ENCODE data around the gene DUSP15. TPM values are rescaled to one million over a fixed set of nuclear protein-coding genes. Genes with fewer than 3 reads are reported as not detected.

Gene DUSP15
- total and polyA plus RNA-seq, 2 experiments from 2014 or later: 7.2 to 20.3 TPM

- H3K4me1 ChIP-seq (ENCODE audit: low read depth): peaks cover 5% of the 10 kb centered on the region
- TF ChIP-seq, protein P1, sequence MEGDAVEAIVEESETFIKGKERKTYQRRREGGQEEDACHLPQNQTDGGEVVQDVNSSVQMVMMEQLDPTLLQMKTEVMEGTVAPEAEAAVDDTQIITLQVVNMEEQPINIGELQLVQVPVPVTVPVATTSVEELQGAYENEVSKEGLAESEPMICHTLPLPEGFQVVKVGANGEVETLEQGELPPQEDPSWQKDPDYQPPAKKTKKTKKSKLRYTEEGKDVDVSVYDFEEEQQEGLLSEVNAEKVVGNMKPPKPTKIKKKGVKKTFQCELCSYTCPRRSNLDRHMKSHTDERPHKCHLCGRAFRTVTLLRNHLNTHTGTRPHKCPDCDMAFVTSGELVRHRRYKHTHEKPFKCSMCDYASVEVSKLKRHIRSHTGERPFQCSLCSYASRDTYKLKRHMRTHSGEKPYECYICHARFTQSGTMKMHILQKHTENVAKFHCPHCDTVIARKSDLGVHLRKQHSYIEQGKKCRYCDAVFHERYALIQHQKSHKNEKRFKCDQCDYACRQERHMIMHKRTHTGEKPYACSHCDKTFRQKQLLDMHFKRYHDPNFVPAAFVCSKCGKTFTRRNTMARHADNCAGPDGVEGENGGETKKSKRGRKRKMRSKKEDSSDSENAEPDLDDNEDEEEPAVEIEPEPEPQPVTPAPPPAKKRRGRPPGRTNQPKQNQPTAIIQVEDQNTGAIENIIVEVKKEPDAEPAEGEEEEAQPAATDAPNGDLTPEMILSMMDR (IDR thresholded peaks at IDR 0.05; ENCODE audit: low read depth, low read length): no peak
- H3K27me3 ChIP-seq: no peaks in the 10 kb centered on the region
- H3K36me3 ChIP-seq: no peaks in the 10 kb centered on the region
- no peak overlapping the region for H3K4me3 ChIP-seq
- H3K27ac ChIP-seq: no peak overlapping the region
- no peak for DNase-seq (ENCODE audit: low read depth in 1 of 2, low spot score in 1 of 2)
- H3K9me3 ChIP-seq (ENCODE audit: low read depth): no peaks in the 10 kb centered on the region
Measured at GRCh38 chr20:31909253-31910070, 39.1 kb upstream of the DUSP15 start.

DNA sequence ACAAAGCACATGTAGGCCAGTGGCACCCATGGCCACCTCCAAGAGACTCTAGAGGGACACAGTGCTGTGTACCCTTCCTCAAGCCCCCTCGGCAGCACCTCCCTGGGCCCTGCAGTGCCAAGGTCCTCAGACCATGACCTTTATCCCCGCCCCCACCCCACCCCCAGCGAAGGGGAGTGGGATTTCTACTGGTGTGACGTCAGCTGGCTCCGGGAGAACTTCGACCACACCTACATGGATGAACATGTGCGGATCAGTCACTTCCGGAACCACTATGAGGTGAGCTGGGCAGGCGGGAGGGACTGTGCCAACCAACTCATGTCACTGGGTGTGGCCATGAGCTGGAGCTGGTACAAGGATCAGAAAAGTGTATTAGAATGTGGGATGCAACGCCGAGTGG, 38.1 kb upstream of the DUSP15 start:
- H3K4me3 ChIP-seq: no peak overlapping the region
- DNase-seq (ENCODE audit: low read depth in 1 of 2, low spot score in 1 of 2): no peak
- H3K27me3 ChIP-seq: no peaks in the 10 kb centered on the region
- H3K27ac ChIP-seq: no peak overlapping the region
- no peaks in the 10 kb centered on the region for H3K9me3 ChIP-seq (ENCODE audit: low read depth)
- TF ChIP-seq, protein P1 (IDR thresholded peaks at IDR 0.05; ENCODE audit: low read depth, low read length): no peak
- no peaks in the 10 kb centered on the region for H3K4me1 ChIP-seq (ENCODE audit: low read depth)
- no peaks in the 10 kb centered on the region for H3K36me3 ChIP-seq

GRCh38 chr20:31908016-31908415, 37.7 kb upstream of the DUSP15 start:
- H3K27ac ChIP-seq: no peak overlapping the region
- no peak for DNase-seq (ENCODE audit: low read depth in 1 of 2, low spot score in 1 of 2)
- H3K4me3 ChIP-seq: no peak overlapping the region
- H3K36me3 ChIP-seq: no peaks in the 10 kb centered on the region
- TF ChIP-seq, protein P1 (IDR thresholded peaks at IDR 0.05; ENCODE audit: low read depth, low read length): no peak
- no peaks in the 10 kb centered on the region for H3K9me3 ChIP-seq (ENCODE audit: low read depth)
- no peaks in the 10 kb centered on the region for H3K27me3 ChIP-seq
- H3K4me1 ChIP-seq (ENCODE audit: low read depth): no peaks in the 10 kb centered on the region

DNA sequence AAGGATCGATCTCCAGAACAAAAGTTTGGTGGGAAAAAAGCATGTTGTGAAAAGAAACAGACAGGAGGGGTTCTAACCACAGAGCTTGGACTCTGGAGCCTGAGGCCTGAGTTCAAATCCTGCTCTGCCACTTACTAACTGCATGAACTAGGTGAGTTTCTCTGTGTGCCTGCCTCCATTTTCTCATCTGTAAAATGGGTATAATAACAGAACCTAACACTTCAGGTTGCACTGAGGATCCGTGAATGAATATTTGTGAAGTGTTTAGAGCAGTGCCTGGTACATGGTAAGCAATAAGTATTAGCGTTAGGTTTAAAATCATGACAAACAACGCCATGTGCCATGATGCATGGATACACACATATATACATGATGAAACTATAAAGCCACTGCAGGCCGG, 36.7 kb upstream of the DUSP15 start:
- Histone ChIP-seq H3K27me3 (no peaks in the 10 kb centered on the region), H3K4me3 (no peak overlapping the region), H3K27ac (no peak overlapping the region), H3K4me1 (ENCODE audit: low read depth) (no peaks in the 10 kb centered on the region), H3K36me3 (no peaks in the 10 kb centered on the region), H3K9me3 (ENCODE audit: low read depth) (no peaks in the 10 kb centered on the region)
- TF ChIP-seq, protein P1 (IDR thresholded peaks at IDR 0.05; ENCODE audit: low read depth, low read length): no peak
- DNase-seq (ENCODE audit: low read depth in 1 of 2, low spot score in 1 of 2): no peak

DNA sequence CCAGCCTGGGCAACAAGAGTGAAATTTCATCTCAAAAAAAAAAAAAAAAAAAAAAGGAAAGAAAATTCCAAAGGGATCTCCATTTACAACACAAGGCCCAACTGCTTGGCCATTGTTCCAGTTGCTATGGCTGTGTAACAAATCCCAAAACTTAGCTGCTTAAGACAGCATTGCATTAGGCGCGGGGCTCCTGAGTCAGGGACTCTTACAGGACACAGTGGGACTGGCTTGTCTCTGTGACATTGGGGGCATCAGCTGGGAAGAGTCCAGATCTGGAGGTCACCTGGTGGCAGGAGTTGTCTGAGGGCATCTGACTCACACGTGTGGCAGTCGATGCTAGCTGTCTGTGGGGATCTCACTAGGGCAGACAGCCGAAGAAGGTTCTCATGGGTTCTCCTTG, 35.7 kb upstream of the DUSP15 start:
- no peaks in the 10 kb centered on the region for H3K9me3 ChIP-seq (ENCODE audit: low read depth)
- no peak overlapping the region for H3K4me3 ChIP-seq
- H3K27ac ChIP-seq: no peak overlapping the region
- TF ChIP-seq, protein P1 (IDR thresholded peaks at IDR 0.05; ENCODE audit: low read depth, low read length): no peak
- DNase-seq (ENCODE audit: low read depth in 1 of 2, low spot score in 1 of 2): no peak
- no peaks in the 10 kb centered on the region for H3K36me3 ChIP-seq
- no peaks in the 10 kb centered on the region for H3K4me1 ChIP-seq (ENCODE audit: low read depth)
- H3K27me3 ChIP-seq: no peaks in the 10 kb centered on the region
